Stimulated activated CD4-positive, alpha-beta T cell treated with anti-CD3 and anti-CD28 coated beads, Interleukin-15, amount 100 ng/mL, for 24 hours (primary cell): ENCODE measurements around the gene ELAVL2.
A peak's percentile ranks its signal among the peaks of the same experiment; 100 is the strongest.

ENCODE experiments used
- DNase-seq: peaks from one replicate; pipeline ENCODE4 v3.0.0-alpha.2; 2020

The ELAVL2 gene

GRCh38 chr9:23826120-23826629, at the start of gene ELAVL2:
Gene ELAVL2 (minus strand): TSS chr9:23826240. CDS start chr9:23762234, 64,006 bp downstream.
- peak; percentile 50 for DNase-seq

- no peak for DNase-seq
Measured at GRCh38 chr9:23858234-23858633, 32.2 kb upstream of the ELAVL2 start.

GRCh38 chr9:23855873-23856604, 30.0 kb upstream of the ELAVL2 start:
- no peak for DNase-seq

- DNase-seq: peak; percentile 2
Measured at GRCh38 chr9:23850690-23851629, 24.9 kb upstream of the ELAVL2 start.

GRCh38 chr9:23850242-23850689, 24.2 kb upstream of the ELAVL2 start:
- DNase-seq: no peak

- DNase-seq: no peak
Measured at GRCh38 chr9:23849379-23850035, 23.5 kb upstream of the ELAVL2 start.

- DNase-seq: no peak
Measured at GRCh38 chr9:23842565-23843129, 16.6 kb upstream of the ELAVL2 start.

DNA sequence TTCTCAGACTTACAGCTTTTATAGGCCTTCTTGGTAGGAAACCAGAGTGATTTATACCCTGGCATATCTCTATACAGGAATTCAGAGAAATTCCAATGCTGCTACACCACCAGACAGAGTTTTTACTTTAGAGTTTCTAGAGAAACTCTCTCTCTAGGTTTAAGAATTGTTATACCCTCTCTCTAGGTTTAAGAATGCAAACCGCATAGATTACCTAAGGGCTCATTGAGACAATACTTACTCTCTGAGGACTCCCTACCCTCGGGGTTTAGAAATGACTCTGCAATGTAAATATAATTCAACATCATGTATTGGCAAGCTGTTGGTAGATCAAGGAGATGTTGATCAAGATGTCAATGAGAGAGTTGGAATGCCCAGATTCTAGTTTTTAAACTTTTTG, 15.3 kb upstream of the ELAVL2 start:
- no peak for DNase-seq

DNA sequence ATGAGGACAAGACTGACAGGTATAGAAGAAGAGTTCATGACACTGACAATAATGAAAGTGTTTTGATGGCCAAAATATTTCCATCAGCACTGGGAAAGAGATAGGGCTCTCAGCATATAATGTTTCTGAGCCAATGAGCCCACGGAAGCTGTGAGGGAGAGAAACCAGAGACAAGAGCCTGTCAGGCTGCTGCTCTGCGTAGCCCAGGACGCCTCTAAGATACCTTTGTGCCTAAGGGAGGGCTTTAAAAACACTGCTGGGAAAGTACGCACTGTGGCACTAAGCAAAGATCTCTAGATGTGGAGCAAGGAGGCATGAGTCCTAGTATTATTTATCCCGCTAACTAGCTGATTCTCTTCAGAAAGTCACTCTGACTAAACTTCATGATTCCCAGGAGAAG, 11.0 kb upstream of the ELAVL2 start:
- no peak for DNase-seq

DNA sequence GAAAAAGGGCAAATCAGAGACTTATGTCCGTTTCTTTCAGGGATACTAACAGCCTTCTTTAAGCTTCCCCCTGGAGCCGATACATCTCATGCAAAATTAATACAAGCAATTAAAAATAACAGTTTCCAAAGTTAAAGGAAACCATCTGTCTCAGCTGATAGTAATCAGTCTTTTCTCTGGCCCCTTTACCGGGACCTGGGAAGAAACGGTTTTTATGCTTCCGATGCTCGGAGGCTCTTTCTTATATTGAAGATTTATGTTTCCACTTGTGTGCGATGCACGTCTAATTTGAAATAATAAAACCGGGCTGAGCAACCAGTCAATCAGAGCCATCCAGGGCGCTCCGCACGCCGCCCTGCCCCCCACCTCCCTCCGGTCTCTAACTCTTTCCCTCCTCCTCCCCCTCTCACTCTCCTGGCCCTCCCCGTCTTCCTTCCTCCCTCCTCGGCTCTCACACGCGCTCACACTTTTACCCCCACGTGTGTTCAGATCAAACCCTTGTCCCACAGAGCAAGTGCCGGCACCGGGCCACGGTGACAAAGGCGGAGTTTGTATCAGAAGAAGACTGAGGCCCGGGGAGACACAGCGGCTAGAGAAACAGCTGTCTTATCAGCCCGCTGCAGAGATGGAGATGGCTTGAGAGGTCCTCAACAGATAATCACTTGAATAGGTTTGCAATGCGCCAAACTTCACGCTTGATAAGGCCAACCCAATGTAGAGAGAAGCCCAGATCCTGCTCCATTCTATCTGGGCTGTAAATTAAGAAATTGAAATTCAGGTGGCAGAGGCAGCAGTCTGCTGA, 5.1 kb upstream of the ELAVL2 start:
- DNase-seq: no peak

DNA sequence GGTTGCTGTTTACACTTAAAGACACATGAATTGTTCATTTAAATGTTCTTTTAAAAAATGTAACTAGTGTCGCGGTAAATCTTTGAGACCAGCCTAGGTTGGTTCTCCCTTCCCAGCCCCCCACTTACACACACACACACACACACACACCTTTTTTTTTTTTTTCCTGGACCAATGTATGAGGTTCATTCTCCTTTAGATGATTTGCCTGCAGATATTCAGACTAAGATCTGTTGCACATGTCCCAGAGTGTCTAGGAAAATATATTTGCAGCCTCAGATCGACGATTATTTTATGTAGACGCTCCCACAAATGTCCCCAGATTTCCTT, 4.4 kb upstream of the ELAVL2 start:
- no peak for DNase-seq

DNA sequence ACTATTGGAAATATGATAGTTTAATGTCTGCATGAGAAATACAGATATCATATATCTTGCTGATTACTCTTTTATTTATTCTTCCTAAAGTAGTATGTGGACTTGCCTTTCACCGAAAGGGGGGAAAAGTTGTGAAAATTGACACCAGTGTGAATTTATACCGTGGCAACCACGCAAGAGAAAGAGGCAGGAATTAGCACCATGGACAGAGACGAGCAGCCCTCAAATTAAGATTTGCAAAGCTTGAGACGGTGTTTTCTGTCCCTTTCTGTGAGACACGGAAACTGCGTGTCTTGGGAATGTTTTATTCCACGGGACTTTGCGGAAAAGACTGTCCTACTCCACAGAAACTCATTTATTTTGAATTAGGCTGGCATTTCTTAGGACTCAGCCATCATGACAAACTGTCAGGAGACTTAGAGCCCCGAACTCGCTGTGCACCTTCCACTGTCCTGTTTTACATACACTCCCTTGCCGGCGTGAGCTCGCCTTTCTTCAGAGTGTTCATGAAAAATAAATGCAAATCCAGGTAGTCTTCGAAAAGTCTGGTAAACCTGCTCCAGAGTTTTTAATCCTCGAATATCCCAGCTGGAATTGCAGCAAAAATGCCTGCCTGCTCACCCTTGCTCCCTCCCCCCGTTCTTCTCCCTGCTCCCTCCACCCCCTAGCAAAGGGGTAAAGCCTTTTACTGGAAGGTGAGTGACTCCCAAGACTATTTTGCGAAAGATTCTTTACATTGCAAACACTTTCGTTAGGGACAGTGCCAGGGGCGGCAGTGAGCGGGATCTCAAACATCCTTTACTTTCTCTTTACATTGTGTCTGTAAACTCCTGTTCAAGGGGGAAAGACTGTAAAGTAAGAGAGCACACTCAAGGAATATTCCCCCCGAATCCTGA, 3.8 kb upstream of the ELAVL2 start:
- no peak for DNase-seq

GRCh38 chr9:23825700-23826099, 340 bp downstream of the ELAVL2 start:
- no peak for DNase-seq

GRCh38 chr9:23824830-23825591, 1.0 kb downstream of the ELAVL2 start:
- DNase-seq: no peak

DNA sequence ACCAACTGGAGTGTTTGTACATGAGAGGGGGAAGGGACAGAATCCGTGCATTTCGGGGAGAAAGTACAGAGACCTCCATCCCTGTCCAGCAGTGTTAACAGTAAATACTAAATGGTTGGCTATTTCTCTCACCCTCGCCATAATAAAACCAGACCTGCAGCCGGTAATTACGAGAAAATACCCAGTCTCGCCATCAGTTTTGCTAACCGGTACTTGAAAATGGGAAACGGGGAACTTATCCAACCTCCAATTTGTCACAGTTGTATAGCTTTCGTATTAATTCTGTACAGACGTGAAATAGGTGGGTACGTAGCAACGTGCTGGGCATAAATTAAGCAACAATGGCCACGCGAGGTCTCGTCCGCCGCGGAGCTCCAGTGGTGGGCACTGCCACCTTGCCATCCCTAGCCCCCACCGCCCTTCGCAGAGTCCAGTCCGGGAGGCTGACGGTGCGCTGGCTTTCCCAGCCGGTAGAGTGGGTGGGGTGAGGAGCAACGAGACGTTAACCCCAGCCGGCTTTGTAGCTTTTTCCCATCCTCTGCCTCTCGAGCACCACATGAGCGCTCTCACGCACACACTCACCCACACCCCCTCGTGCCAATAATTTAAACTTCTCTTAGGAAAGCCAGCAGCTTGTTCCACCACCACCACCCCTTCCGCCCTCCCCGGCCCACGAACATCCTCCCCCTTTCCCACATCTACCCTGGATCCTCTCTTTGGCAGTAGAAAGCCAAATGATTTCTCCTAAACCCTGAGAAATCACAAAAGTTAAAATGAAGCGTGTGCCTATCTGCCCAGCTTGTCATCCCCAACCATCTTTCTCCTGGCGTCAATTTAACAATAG, 1.8 kb downstream of the ELAVL2 start:
- no peak for DNase-seq

DNA sequence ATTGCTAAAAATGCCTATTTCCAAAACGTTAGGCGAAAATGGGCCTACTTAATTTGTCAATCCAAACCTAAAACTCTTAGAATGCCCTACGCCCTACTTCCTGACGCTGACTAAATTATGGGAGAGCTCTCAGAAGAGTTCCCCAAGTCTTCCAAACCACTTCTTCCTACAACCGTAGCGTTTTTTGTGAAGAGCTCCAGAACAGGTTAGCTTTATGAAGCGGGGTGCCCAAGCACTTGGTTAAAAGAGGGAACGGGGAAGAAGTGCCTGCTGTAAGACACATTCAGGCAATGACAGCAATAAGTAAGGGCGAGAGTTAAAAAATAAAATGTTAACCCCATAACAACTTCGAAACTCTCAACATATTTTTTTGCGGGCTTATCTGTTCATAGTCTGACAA, 2.8 kb downstream of the ELAVL2 start:
- DNase-seq: no peak

GRCh38 chr9:23822261-23823169, 3.5 kb downstream of the ELAVL2 start:
- DNase-seq: no peak
